GM06990 (cell line): ENCODE results near the gene CEP57L1.

ENCODE experiments used
- DNase-seq: peaks from one replicate; pipeline ENCODE4 v3.0.0-alpha.2; 2011; ENCODE audit not compliant: insufficient read length; ENCODE audit errors: extremely low read depth
- H3K27me3 ChIP-seq: replicated peaks from 2 replicates; pipeline ENCODE4 v1.6.0; 2011; ENCODE audit warnings: low read length; ENCODE audit not compliant: control insufficient read depth, insufficient read depth
- H3K36me3 ChIP-seq: 2 replicates; pipeline ENCODE4 v1.5.1; 2011; ENCODE audit warnings: low read length; ENCODE audit not compliant: control insufficient read depth, insufficient read depth
- H3K4me3 ChIP-seq: replicated peaks from 2 replicates; pipeline ENCODE4 v1.5.1; 2011; ENCODE audit warnings: low read depth, mild to moderate bottlenecking, control low read depth, low read length
- TF ChIP-seq, protein P1 (sequence below): IDR thresholded peaks from 2 replicates; pipeline ENCODE4 v1.5.1; 2011; ENCODE audit warnings: low read length, control low read depth, mild to moderate bottlenecking, inconsistent platforms; ENCODE audit not compliant: insufficient read depth, poor library complexity, severe bottlenecking

Gene CEP57L1

DNA sequence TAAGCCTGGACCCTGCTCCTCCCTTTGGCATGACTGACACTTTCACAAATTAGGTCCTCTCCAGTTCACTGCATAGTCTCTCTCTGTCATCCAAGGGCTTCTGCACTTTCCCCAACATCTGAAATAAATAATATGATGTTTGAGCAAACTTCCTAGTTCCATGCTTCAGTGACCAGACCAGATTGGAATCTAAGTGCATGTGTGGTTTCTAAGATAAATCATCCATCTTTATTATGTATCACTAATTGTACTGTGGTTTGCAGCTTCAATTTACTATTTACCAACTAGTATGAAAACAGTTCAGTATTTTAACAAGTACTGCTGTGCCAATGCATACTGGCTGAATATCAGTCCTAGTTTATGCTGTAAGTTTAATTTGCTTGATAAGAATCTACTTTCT, 19.4 kb upstream of the CEP57L1 start:
- no peak for DNase-seq
- no peak overlapping the region for H3K4me3 ChIP-seq
- H3K36me3 ChIP-seq: no peaks in the 10 kb centered on the region
- H3K27me3 ChIP-seq: no peaks in the 10 kb centered on the region
- TF ChIP-seq, protein P1, sequence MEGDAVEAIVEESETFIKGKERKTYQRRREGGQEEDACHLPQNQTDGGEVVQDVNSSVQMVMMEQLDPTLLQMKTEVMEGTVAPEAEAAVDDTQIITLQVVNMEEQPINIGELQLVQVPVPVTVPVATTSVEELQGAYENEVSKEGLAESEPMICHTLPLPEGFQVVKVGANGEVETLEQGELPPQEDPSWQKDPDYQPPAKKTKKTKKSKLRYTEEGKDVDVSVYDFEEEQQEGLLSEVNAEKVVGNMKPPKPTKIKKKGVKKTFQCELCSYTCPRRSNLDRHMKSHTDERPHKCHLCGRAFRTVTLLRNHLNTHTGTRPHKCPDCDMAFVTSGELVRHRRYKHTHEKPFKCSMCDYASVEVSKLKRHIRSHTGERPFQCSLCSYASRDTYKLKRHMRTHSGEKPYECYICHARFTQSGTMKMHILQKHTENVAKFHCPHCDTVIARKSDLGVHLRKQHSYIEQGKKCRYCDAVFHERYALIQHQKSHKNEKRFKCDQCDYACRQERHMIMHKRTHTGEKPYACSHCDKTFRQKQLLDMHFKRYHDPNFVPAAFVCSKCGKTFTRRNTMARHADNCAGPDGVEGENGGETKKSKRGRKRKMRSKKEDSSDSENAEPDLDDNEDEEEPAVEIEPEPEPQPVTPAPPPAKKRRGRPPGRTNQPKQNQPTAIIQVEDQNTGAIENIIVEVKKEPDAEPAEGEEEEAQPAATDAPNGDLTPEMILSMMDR: no peak

DNA sequence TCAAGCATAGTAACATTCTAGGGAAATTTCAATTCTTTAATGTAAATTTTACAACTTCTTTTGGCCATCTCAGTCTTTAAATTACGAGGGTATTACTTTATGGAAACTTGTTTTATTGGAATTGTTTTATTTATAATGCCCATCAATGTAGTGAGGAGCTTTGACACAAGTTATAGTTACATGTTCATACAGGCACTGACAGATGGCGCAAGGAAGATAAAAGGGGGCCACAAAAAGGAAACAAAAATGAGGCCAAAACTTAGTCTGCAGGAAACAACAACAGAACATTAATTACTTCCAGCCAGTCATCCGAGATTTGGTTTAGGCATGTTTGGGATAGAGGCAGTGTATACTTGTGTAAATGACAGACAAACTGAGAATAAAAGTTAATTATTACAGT, 18.9 kb upstream of the CEP57L1 start:
- DNase-seq: no peak

DNA sequence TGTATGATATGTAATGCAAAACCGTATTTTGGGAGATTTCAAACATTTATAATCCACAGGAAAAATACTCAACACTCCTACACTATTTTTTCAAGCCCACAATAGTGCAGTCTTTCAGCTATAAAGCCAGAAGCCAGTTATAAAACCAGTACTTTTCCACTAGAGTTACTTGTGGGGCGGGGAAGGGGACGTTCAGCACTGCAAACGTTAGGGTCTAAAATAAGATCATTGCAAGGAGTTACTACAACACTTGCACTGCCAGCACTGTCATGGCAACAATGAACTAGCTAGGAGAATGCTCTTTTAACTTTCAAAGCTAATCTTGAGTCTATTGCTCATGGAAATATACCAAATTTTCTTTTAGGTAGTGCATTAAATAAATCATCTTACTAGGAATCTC, 15.3 kb upstream of the CEP57L1 start:
- Histone ChIP-seq H3K27me3 (no peaks in the 10 kb centered on the region), H3K4me3 (no peak overlapping the region), H3K36me3 (no peaks in the 10 kb centered on the region)
- TF ChIP-seq, protein P1: no peak
- DNase-seq: no peak

More for the DNA sequence above, 18.9 kb upstream of the CEP57L1 start:
- TF ChIP-seq, protein P1: no peak
- Histone ChIP-seq H3K36me3 (no peaks in the 10 kb centered on the region), H3K4me3 (no peak overlapping the region), H3K27me3 (no peaks in the 10 kb centered on the region)

DNA sequence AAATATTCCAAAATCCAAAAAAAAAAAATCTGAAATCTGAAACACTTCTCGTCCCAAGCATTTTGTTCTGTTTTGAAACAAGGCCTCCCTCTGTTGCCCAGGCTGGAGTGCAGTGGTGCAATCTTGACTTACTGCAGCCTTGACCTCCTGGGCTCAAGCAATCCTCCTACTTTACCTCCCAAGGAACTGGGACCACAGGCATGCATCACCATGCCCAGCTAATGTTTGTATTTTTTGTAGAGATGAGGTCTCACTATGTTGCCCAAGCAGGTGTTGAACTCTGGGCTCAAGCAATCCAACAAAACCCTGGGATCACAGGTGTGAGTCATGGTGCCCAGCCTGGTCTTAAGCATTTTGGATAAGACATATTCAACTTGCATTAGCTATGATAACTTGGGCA, 14.3 kb upstream of the CEP57L1 start:
- H3K36me3 ChIP-seq: no peaks in the 10 kb centered on the region
- TF ChIP-seq, protein P1: no peak
- H3K27me3 ChIP-seq: no peaks in the 10 kb centered on the region
- no peak overlapping the region for H3K4me3 ChIP-seq
- no peak for DNase-seq

DNA sequence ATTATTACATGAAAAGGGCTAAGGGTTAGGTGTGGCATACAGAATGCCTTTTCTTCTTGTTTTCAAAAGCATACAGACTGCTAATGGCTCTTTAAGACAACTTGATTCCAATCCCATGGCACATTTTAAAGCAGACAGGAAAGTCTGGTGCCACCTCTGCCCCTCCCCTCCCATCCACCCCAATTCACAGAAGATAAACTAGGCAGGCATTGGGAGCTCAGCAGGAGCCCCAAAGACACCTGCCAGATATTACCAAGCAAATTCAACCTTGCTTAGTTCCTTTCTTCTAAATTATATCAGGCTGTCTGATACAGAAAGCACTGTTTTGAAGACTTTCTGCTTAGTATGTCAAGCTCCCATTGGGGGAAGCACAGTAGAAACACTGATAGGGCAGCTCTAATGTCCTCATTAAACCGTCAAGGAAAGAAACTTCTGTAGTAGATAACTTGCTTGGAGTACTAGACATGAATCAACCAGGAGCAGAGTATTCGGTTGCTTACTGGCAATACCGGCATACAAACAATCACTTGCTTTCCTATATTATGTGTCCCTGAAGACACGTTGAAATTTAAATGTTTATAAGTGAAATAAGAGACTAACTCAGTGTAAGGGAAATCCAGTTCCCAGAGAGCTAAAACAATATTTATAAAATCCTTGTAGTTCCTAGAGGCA, 13.7 kb upstream of the CEP57L1 start:
- H3K36me3 ChIP-seq: no peaks in the 10 kb centered on the region
- H3K27me3 ChIP-seq: no peaks in the 10 kb centered on the region
- DNase-seq: no peak
- no peak overlapping the region for H3K4me3 ChIP-seq
- TF ChIP-seq, protein P1: no peak

DNA sequence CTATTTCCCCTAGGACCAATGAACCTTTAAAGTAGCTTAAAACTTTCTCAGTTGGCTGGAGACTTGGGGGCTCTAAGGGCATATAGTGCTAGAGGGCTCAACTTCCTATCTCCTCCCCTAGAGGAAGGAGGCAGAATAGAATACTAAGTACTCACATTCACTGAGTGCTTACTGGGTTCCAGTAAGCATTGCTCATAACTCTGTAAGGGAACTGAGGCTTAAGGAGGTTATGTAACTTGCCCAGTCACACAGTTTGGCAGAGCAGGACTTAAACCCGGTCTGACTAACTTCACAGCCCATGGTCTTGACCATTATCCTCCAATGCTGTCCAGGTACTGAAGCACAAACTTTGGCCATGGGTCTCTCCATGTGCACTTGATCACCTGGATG, 13.1 kb upstream of the CEP57L1 start:
- H3K27me3 ChIP-seq: no peaks in the 10 kb centered on the region
- no peak for DNase-seq
- TF ChIP-seq, protein P1: no peak
- H3K4me3 ChIP-seq: no peak overlapping the region
- no peaks in the 10 kb centered on the region for H3K36me3 ChIP-seq
